ENCODE measurements around the gene PSMB7. TPM values are rescaled to one million over a fixed set of nuclear protein-coding genes. Genes with fewer than 3 reads are reported as not detected.

Gene PSMB7
- total and polyA plus RNA-seq, 2 of the 4 experiments (the other 2 are of a cell fraction), result 340 to 430 TPM

DNA sequence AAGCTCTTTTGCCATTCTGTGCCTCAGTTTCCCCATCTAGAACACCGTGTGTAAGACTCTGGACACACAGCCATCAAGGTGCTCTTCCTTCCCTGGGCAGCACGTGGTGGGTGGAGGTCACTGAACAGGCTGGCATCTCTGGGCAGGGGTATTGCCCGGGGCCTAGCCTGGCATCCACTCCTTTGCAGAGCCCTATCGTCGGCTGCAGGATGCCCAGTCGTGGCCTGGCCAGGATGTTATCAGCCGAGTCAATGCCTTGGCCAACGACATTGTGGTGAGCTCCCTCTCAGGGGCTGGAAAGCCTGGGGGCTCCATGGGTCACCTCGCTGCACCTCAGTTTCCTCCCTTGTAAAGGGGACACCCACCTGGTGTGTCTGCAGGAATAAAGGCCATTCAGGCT lies 39.1 kb upstream of the PSMB7 start:
- no TSS peak for BruUV-seq (replicated peaks)
- Histone ChIP-seq H4K8ac (ENCODE audit: low read depth in 2 of 2, low read length in 2 of 2) (no peak overlapping the region), H3K9ac (ENCODE audit: low read depth, low read length) (no peak overlapping the region), H3K27ac (ENCODE audit: insufficient read depth, low read length) (no peak overlapping the region), H4K5ac (ENCODE audit: low read depth, low read length) (no peak overlapping the region), H3K4me1 (ENCODE audit: control insufficient read depth, insufficient read depth, low read length) (no peaks in the 10 kb centered on the region), H3K4me2 (ENCODE audit: low read depth, low read length) (no peak overlapping the region), H4K91ac (ENCODE audit: insufficient read depth, low read depth, low read length) (no peak overlapping the region), H3K9me1 (ENCODE audit: insufficient read depth, low read length) (no peaks in the 10 kb centered on the region), H3K9me3 (ENCODE audit: control insufficient read depth, insufficient read depth, low read length) (no peaks in the 10 kb centered on the region), H3K4ac (ENCODE audit: low read depth, low read length) (no peak overlapping the region), H3K4me3 (ENCODE audit: insufficient read depth, low read depth, low read length) (no peak overlapping the region), H2BK120ac (ENCODE audit: low read depth, low read length) (no peak overlapping the region), H2BK20ac (ENCODE audit: low read depth, low read length) (no peak overlapping the region), H3K18ac (ENCODE audit: low read depth, low read length) (no peak overlapping the region), H4K20me1 (ENCODE audit: insufficient read depth, low read length) (no peaks in the 10 kb centered on the region), H3K56ac (ENCODE audit: extremely low read depth, insufficient read depth, low read length) (no peak overlapping the region), H2BK15ac (ENCODE audit: low read depth, low read length) (no peak overlapping the region), H3K79me1 (ENCODE audit: low read depth in 1 of 2, low read length in 2 of 2) (no peaks in the 10 kb centered on the region), H2AK9ac (replicated peaks; ENCODE audit: low read depth, low read length, poor library complexity) (no peak overlapping the region), H3K23ac (ENCODE audit: low read depth, low read length) (no peak overlapping the region), H2AFZ (replicated peaks; ENCODE audit: low read length, poor library complexity) (no peak overlapping the region), H3K36me3 (ENCODE audit: control insufficient read depth, insufficient read depth, low read length) (no peaks in the 10 kb centered on the region), H2BK5ac (ENCODE audit: low read depth, low read length, poor library complexity, severe bottlenecking) (no peak overlapping the region), H3K14ac (replicated peaks; ENCODE audit: low read depth, low read length) (no peak overlapping the region), H2AK5ac (ENCODE audit: low read depth, low read length) (no peak overlapping the region), H3K27me3 (ENCODE audit: control insufficient read depth, insufficient read depth, low read length) (peaks cover 70% of the 10 kb centered on the region)
- TF ChIP-seq RFX5 (IDR thresholded peaks at IDR 0.05; ENCODE audit: low read depth, low read length) (no peak), NFE2L2 (IDR thresholded peaks at IDR 0.05; ENCODE audit: low read depth, low read length) (no peak), POLR2A (IDR thresholded peaks at IDR 0.05; ENCODE audit: low read depth, low read length) (no peak), CHD1 (IDR thresholded peaks at IDR 0.05; ENCODE audit: low read depth, low read length) (no peak), FOS (IDR thresholded peaks at IDR 0.05; ENCODE audit: low read depth, low read length) (no peak), MAZ (IDR thresholded peaks at IDR 0.05; ENCODE audit: borderline replicate concordance, low read depth, low read length) (no peak), BHLHE40 (IDR thresholded peaks at IDR 0.05; ENCODE audit: low read depth, low read length) (no peak), SMC3 (IDR thresholded peaks at IDR 0.05; ENCODE audit: low read depth, low read length) (no peak)
- TF ChIP-seq, protein P1, sequence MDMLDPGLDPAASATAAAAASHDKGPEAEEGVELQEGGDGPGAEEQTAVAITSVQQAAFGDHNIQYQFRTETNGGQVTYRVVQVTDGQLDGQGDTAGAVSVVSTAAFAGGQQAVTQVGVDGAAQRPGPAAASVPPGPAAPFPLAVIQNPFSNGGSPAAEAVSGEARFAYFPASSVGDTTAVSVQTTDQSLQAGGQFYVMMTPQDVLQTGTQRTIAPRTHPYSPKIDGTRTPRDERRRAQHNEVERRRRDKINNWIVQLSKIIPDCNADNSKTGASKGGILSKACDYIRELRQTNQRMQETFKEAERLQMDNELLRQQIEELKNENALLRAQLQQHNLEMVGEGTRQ (IDR thresholded peaks at IDR 0.05; ENCODE audit: low read depth, low read length), result no peak
- TF ChIP-seq, protein P2, sequence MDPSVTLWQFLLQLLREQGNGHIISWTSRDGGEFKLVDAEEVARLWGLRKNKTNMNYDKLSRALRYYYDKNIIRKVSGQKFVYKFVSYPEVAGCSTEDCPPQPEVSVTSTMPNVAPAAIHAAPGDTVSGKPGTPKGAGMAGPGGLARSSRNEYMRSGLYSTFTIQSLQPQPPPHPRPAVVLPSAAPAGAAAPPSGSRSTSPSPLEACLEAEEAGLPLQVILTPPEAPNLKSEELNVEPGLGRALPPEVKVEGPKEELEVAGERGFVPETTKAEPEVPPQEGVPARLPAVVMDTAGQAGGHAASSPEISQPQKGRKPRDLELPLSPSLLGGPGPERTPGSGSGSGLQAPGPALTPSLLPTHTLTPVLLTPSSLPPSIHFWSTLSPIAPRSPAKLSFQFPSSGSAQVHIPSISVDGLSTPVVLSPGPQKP (IDR thresholded peaks at IDR 0.05; ENCODE audit: borderline replicate concordance, low read depth, low read length), result no peak
- DNase-seq (no peak), ATAC-seq (ENCODE audit: low read depth) (no peak)
- in situ Hi-C loops (cut with MboI; ENCODE audit: low sequenced_read_pairs), result no loop called here
- intact Hi-C loops (cut with micrococcal nuclease), result no loop called here
- dilution Hi-C loops (cut with HindIII; ENCODE audit: low sequenced_read_pairs, unreplicated experiment), result no loop called here
- ChIA-PET CTCF (no interaction called here), POLR2A (ENCODE audit: unreplicated experiment) (no interaction called here)
- 72% methylated on average over 6 of the region's 9 CpGs; no CpG with 5 or more reads in 1 of the 2 experiments for WGBS, 2 experiments (ENCODE audit: extremely low coverage in 2 of 2, insufficient read length in 1 of 2)
